Testis (tissue), 3 donors: ENCODE measurements around the gene CCNL2. TPM values are rescaled to one million over a fixed set of nuclear protein-coding genes. Genes with fewer than 3 reads are reported as not detected.
"Not testable (repeated sequence)": the region's sequence is repeated elsewhere in the genome, so short reads cannot be mapped to it uniquely, and the experiment has no call there.

Experiments used
- DNase-seq: peaks from one replicate; pipeline ENCODE4 v3.0.0-alpha.2; 2019
- H3K27ac ChIP-seq, 2 donors: fragments of 200-600 bp; sonication (generic); one replicate each; pipeline ENCODE4 v1.5.1; 2019
- H3K27me3 ChIP-seq: fragments of 200-600 bp; sonication (generic); one replicate; pipeline ENCODE4 v1.5.1; 2019
- H3K36me3 ChIP-seq: fragments of 200-600 bp; sonication (generic); one replicate; pipeline ENCODE4 v1.5.1; 2017; ENCODE audit warnings: low read depth; ENCODE audit errors: missing control alignments
- H3K4me1 ChIP-seq: fragments of 200-600 bp; sonication (generic); one replicate; pipeline ENCODE4 v1.5.1; 2019
- H3K4me3 ChIP-seq, 2 donors: fragments of 200-600 bp; sonication (generic); one replicate each; pipeline ENCODE4 v1.5.1; 2017 to 2019
- H3K9me3 ChIP-seq: fragments of 200-600 bp; sonication (generic); one replicate; pipeline ENCODE4 v1.5.1; 2017
- CTCF ChIP-seq, 3 experiments: fragments of 450-650 bp in 2 of 3; fragments of 200-600 bp in 1 of 3; sonication (generic) in 1 of 3; IDR thresholded peaks; one replicate each; pipeline ENCODE4 v1.5.1; 2016 to 2019; ENCODE audit warnings: antibody characterized with exemption in 3 of 3, mild to moderate bottlenecking in 2 of 3, moderate library complexity in 1 of 3
- POLR2A ChIP-seq: fragments of 450-650 bp; IDR thresholded peaks from one replicate; pipeline ENCODE4 v1.6.1; 2017; ENCODE audit warnings: antibody characterized with exemption, mild to moderate bottlenecking, moderate library complexity
- WGBS, 2 donors: methylation state at CpG; one replicate each; pipeline ENCODE4 v1.1.5; 2018; 5-methylcytosine and 5-hydroxymethylcytosine counted together
- intact Hi-C: fragments of 100-400 bp; cut with DNase I; formaldehyde crosslinking; loops from one replicate; pipeline ENCODE4 v1.15.1; 2023; ENCODE audit warnings: low total_unique reads
- polyA plus RNA-seq: library from polyadenylated mRNA; stranded (reverse); fragments of 350-450 nt; fragmentation: Illumina TruSeq; extraction: RNeasy Lipid Tissue Mini Kit (QIAGEN cat#74804); gene quantifications from one replicate; pipeline ENCODE4 v1.2.3, GENCODE V29; 2014; ENCODE audit warnings: low read depth, low replicate concordance; ENCODE audit not compliant: insufficient read depth
- total RNA-seq, 2 donors: library from RNA; depleted of rRNA; stranded (reverse); fragments of >200 nt; gene quantifications; one replicate each; pipeline ENCODE4 v1.2.3, GENCODE V29; 2016

CCNL2 gene
- total and polyA plus RNA-seq, 3 donors from 2014 or later: 90.9 to 209 (median 204) TPM

GRCh38 chr1:1415751-1416150 lies 16.6 kb upstream of the CCNL2 start:
- intact Hi-C loops: no loop called here
- 78 to 81% methylated on average over 13 of the region's 13 CpGs for WGBS, 2 donors
- DNase-seq: no peak
- H3K9me3 ChIP-seq: no peaks in the 10 kb centered on the region
- no peak overlapping the region for H3K4me3 ChIP-seq
- H3K27ac ChIP-seq: no peak overlapping the region
- H3K36me3 ChIP-seq: no peaks in the 10 kb centered on the region
- H3K27me3 ChIP-seq: no peaks in the 10 kb centered on the region
- no peak for TF ChIP-seq POLR2A
- TF ChIP-seq CTCF (IDR thresholded peaks at IDR 0.05): no peak
- H3K4me1 ChIP-seq: peaks cover 15% of the 10 kb centered on the region

GRCh38 chr1:1412311-1412902 lies 13.3 kb upstream of the CCNL2 start:
- H3K9me3 ChIP-seq, H3K4me1 ChIP-seq, H3K27me3 ChIP-seq, H3K27ac ChIP-seq, DNase-seq, H3K36me3 ChIP-seq, intact Hi-C loops, H3K4me3 ChIP-seq: not testable (repeated sequence)
- WGBS, 2 donors: 94% methylated on average over 11 of the region's 11 CpGs

- 95 to 97% methylated on average over 10 to 13 of the region's 13 CpGs for WGBS, 2 donors
- Histone ChIP-seq H3K27ac (no peak overlapping the region), H3K4me3 (no peak overlapping the region), H3K27me3 (no peaks in the 10 kb centered on the region), H3K36me3 (no peaks in the 10 kb centered on the region), H3K9me3 (no peaks in the 10 kb centered on the region), H3K4me1 (peaks cover 3% of the 10 kb centered on the region)
- DNase-seq: no peak
- intact Hi-C loops: no loop called here
- no peak for TF ChIP-seq CTCF (IDR thresholded peaks at IDR 0.05)
These were observed 12.5 kb upstream of the CCNL2 start for GRCh38 chr1:1411626-1412025.

- DNase-seq, H3K27me3 ChIP-seq, intact Hi-C loops, H3K36me3 ChIP-seq, H3K4me3 ChIP-seq, H3K27ac ChIP-seq, H3K9me3 ChIP-seq: not testable (repeated sequence)
- H3K4me1 ChIP-seq: peaks cover 14% of the 10 kb centered on the region
- 67 to 70% methylated on average over 8 of the region's 8 CpGs for whole genome bisulfite sequencing, 2 donors
These were observed 11.1 kb upstream of the CCNL2 start for GRCh38 chr1:1410238-1410637.

- WGBS, 2 donors: 8 to 10% methylated on average over 36 to 40 of the region's 41 CpGs
- Histone ChIP-seq H3K36me3 (no peaks in the 10 kb centered on the region), H3K27ac (peak overlapping the region; percentile 74 to 86), H3K9me3 (no peaks in the 10 kb centered on the region), H3K4me3 (peak overlapping the region; percentile 95 to 98), H3K27me3 (no peaks in the 10 kb centered on the region), H3K4me1 (peaks cover 14% of the 10 kb centered on the region)
- no peak for TF ChIP-seq POLR2A
- TF ChIP-seq CTCF (IDR thresholded peaks at IDR 0.05): no peak
- intact Hi-C loops: no loop called here
- DNase-seq: no peak
These were observed 8.6 kb upstream of the CCNL2 start for GRCh38 chr1:1407636-1408318.
